OCI-M1 (cell line): ENCODE results near the gene ASCL1.

Experiments used
- DNase-seq: peaks from one replicate; lab custom pipeline; 2025; lab: John Stamatoyannopoulos, UW

Gene ASCL1

DNA sequence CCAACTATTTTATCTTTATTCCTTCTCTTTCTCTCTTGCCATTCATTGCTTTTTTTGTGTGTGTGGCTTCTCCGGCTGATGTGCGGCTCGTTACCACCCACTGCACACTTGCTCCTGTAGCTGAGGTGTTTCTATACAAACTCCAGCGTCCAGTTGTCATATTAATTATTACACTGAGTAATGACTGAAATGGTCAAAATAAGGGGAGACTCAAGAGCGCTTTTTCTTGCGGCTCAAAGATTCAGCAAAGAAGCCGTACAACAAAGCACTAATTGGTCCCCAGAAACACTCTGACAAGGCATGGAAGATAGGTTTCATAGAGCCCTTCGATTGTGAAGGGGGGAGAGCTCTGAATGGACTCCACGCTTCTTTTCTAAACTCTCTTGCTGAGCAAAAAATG lies 5.6 kb upstream of the ASCL1 start:
- DNase-seq: no peak

- peak; percentile 45 for DNase-seq
Observed at GRCh38 chr12:102953221-102953620, 4.3 kb upstream of the ASCL1 start.

DNA sequence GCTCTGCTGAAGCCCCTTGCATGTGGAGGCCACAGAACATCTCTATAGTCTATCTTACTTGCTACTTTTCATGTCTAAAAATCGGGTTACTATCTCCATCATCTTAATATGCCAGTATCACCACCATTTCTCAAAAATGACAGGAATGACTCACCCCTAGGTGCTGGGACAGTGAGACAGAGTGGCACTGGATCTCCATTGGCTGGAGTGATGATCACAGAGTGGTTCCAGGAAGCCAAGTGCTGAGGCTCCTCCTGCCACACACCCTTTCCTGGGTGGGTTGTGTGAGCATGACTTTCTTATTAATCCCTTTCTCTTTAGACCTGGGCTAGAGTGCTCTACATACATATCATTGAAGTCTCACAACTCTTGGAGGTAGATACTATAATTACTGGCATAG lies 3.3 kb upstream of the ASCL1 start:
- no peak for DNase-seq

DNA sequence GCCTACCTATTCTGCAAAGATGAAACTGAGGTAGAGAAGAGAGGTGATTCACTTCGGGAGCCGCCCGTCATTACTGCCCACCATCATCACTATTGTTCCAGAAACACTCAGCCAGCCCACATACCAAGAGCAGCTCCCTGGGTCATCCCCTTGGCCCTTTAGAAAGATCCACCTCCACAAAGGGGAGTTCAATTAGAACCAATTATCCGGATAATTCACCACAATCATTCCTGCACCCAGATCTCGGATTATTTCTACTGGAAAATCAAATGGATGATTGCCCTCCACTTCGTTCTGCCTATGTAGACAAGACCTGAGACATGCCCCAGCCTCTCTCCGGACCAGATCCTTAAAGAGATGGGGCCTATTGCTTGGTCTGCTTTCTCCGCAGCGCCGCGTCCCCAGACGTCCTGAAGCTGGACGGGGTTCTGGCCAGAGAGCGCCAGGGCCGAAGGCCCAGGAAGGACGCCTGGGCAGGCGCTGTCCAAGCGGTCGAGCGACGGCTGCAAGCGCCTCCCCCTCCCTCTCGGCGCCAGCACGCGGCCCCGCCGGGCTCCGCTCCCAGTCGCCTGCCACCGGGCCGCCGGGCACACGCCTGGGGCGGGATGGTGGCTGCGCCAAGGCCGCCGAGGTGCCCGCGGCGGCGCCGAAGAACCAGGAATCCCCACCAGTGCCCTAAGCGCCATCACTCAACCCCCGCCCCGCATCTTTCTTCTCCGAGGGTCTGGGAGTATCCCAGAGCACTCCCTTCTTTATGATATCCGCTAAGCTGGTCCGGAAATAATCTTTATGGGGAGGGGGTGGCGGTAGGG lies 1.3 kb upstream of the ASCL1 start:
- DNase-seq: no peak

GRCh38 chr12:102956738-102957327 lies 641 bp upstream of the ASCL1 start:
- no peak for DNase-seq

DNA sequence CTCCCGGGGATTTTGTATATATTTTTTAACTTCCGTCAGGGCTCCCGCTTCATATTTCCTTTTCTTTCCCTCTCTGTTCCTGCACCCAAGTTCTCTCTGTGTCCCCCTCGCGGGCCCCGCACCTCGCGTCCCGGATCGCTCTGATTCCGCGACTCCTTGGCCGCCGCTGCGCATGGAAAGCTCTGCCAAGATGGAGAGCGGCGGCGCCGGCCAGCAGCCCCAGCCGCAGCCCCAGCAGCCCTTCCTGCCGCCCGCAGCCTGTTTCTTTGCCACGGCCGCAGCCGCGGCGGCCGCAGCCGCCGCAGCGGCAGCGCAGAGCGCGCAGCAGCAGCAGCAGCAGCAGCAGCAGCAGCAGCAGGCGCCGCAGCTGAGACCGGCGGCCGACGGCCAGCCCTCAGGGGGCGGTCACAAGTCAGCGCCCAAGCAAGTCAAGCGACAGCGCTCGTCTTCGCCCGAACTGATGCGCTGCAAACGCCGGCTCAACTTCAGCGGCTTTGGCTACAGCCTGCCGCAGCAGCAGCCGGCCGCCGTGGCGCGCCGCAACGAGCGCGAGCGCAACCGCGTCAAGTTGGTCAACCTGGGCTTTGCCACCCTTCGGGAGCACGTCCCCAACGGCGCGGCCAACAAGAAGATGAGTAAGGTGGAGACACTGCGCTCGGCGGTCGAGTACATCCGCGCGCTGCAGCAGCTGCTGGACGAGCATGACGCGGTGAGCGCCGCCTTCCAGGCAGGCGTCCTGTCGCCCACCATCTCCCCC lies 777 bp downstream of the ASCL1 start:
- no peak for DNase-seq

DNA sequence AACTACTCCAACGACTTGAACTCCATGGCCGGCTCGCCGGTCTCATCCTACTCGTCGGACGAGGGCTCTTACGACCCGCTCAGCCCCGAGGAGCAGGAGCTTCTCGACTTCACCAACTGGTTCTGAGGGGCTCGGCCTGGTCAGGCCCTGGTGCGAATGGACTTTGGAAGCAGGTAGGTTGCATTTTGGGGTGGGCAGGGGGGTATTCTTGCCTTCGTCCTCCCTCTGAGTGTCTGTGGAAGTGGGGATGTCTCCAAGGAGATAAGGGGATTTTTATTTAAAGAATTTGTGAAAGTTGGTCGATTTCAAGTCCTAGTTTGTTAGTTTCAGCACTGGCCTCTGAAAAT lies 1.3 kb downstream of the ASCL1 start:
- no peak for DNase-seq

- DNase-seq: peak; percentile 9
Observed at GRCh38 chr12:102959391-102959790, 1.9 kb downstream of the ASCL1 start.

DNA sequence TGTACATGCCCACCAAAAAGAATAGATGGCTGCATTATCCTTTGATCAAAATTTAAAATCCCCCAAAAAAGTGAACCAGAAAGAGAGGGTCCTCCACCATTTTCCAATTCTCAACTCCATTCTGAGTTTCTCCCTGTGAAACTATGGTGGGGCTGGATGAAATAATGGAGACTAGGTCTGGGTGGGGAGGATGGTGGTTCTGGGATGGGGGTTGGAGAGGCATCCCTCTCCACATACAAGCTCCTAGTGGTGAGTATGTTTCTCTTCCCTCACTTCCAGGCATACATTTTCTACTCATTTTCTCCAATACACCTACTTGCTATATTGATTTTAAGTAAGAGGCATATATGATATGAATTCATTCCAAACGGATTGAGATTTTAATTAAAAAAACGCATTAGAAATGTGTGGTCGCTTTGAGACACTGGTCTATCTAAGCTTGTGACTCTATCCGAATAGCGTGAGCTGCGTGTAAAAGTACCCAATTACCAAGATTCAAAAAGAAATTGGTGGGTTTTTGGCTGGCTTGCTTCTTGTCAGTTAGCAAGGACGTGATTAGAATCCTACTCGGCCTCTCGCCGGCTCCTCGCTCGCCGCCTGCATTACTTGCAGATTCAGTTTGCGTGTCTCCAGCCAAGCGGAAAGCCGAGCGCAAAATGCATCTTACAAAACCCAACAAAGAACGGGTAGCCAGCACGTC lies 3.4 kb downstream of the ASCL1 start:
- no peak for DNase-seq

- DNase-seq: no peak
Observed at GRCh38 chr12:102961466-102961855, 4.0 kb downstream of the ASCL1 start.

GRCh38 chr12:102962532-102962931 lies 5.1 kb downstream of the ASCL1 start:
- no peak for DNase-seq

GRCh38 chr12:102962986-102963385 lies 5.5 kb downstream of the ASCL1 start:
- DNase-seq: no peak

GRCh38 chr12:102963796-102964195 lies 6.3 kb downstream of the ASCL1 start:
- no peak for DNase-seq

- DNase-seq: no peak
Observed at GRCh38 chr12:102964872-102965271, 7.4 kb downstream of the ASCL1 start.

DNA sequence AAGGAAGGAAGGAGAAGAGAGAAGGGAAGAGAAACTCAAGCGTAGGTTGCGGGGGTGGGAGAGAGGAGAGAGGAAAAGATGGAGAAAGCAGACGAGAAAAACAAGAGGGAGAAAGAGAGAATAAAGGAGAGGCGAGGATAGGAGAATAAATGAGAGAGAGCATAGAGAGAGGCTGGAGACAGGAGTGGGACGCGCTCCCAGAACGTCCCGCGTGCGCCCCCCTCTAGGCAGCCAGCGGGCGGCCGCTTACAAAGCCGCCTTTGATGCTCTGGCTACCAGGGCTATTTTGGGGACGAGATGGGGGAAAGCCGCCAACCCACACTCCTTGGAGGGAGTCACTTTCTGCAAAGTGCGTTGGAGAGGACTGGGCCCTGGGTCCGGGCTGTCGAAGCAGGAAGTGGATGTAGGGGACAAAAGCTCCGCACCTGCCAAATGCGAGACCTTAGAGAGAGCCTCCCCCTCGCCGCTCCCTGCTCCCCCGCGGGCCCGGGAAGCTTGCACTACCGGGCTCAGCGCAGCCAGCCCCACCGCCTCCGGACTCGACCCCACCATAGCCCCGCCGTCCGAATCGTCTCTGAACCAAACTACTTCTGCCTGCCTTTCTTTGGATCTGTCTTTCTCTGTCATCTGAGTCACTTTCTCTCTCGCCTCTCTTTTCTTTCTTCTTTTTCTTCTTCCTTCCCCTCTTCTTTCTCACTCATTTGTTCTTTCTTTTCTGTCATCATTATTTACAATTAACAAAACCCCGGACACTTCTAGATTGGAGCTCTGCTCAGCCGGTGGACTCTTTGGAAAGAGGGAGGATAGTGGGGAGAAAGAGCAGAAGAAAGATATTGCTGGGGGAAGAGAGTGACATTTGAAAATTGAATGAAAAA lies 8.0 kb downstream of the ASCL1 start:
- no peak for DNase-seq

GRCh38 chr12:102966200-102966863 lies 8.9 kb downstream of the ASCL1 start:
- no peak for DNase-seq

GRCh38 chr12:102970780-102971179 lies 13.3 kb downstream of the ASCL1 start:
- DNase-seq: no peak

DNA sequence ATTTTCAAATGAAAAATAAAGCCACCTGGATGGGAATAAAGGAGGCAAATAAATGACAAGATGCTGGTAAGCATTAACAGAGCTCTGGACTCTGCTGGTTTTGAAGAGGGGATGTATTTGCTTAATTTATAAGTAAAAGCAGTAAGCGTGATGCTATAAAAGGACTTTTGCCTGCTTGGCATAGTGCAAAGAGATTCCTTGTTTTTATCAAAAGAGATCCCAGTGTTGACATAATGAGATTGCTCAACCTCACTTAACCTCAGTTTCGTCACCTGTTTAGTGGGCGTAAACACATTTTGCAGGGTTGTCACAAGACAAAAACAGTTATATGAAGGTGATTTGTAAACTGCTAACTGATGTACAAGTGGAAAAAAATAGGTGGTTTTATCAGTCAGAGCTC lies 13.8 kb downstream of the ASCL1 start:
- DNase-seq: no peak

DNA sequence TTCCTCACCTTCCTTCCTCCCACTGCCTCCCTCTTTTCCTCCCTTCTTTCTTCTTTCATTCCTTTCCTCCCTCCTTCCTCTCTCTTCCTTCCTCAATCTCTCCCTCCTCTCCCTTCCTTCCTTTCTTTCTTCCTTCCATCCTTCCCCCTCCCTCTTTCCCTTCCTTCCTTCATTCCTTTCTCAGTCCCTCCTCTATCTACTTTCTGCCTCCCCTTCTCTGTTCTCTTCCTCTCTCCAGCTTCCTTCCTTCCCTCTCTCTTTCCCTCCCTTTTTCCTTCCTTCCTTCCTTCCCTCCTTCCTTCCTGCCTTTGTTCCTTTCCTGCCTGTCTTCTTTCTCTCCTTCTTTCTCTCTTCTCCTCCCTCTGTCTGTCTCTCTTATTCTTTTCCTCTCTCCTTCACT lies 16.1 kb downstream of the ASCL1 start:
- DNase-seq: no peak

GRCh38 chr12:102976609-102977280 lies 19.3 kb downstream of the ASCL1 start:
- no peak for DNase-seq
